Measurements from ENCODE around the gene SRPK3.
"Not testable (repeated sequence)": the region's sequence is repeated elsewhere in the genome, so short reads cannot be mapped to it uniquely, and the experiment has no call there.

SRPK3 gene

GRCh38 chrX:153807976-153808375, 27.1 kb downstream of the SRPK3 start:
- DNase-seq (ENCODE audit: low spot score): no peak

GRCh38 chrX:153812220-153812619, 31.4 kb downstream of the SRPK3 start:
- no peak for DNase-seq (ENCODE audit: low spot score)

- DNase-seq (ENCODE audit: low spot score): no peak
Observed at GRCh38 chrX:153813161-153813560, 32.3 kb downstream of the SRPK3 start.

- DNase-seq (ENCODE audit: low spot score): no peak
Observed at GRCh38 chrX:153814591-153815315, 33.9 kb downstream of the SRPK3 start.

- no peak for DNase-seq (ENCODE audit: low spot score)
Observed at GRCh38 chrX:153816831-153817690, 36.2 kb downstream of the SRPK3 start.

- not testable (repeated sequence) for DNase-seq (ENCODE audit: low spot score)
Observed at GRCh38 chrX:153818064-153818463, 37.2 kb downstream of the SRPK3 start.

- DNase-seq (ENCODE audit: low spot score): no peak
Observed at GRCh38 chrX:153818571-153819383, 37.9 kb downstream of the SRPK3 start.

GRCh38 chrX:153819384-153820040, 38.7 kb downstream of the SRPK3 start:
- DNase-seq (ENCODE audit: low spot score): no peak

GRCh38 chrX:153820601-153821000, 39.8 kb downstream of the SRPK3 start:
- DNase-seq (ENCODE audit: low spot score): no peak

- no peak for DNase-seq (ENCODE audit: low spot score)
Observed at GRCh38 chrX:153821066-153821465, 40.2 kb downstream of the SRPK3 start.

- peak; percentile 2 for DNase-seq (ENCODE audit: low spot score)
Observed at GRCh38 chrX:153824348-153824747, 43.5 kb downstream of the SRPK3 start.

GRCh38 chrX:153825042-153825441, 44.2 kb downstream of the SRPK3 start:
- no peak for DNase-seq (ENCODE audit: low spot score)

GRCh38 chrX:153827016-153827415, 46.2 kb downstream of the SRPK3 start:
- no peak for DNase-seq (ENCODE audit: low spot score)

GRCh38 chrX:153827903-153828302, 47.1 kb downstream of the SRPK3 start:
- DNase-seq (ENCODE audit: low spot score): peak; percentile 11

GRCh38 chrX:153828308-153828707, 47.5 kb downstream of the SRPK3 start:
- DNase-seq (ENCODE audit: low spot score): peak; percentile 60

GRCh38 chrX:153828723-153829548, 48.1 kb downstream of the SRPK3 start:
- DNase-seq (ENCODE audit: low spot score): peak; percentile 49

- no peak for DNase-seq (ENCODE audit: low spot score)
Observed at GRCh38 chrX:153829549-153829798, 48.6 kb downstream of the SRPK3 start.

- no peak for DNase-seq (ENCODE audit: low spot score)
Observed at GRCh38 chrX:153829799-153830639, 49.2 kb downstream of the SRPK3 start, which contains the start of gene PDZD4. Gene PDZD4 (minus strand): TSS chrX:153830544. CDS start chrX:153830298, 246 bp downstream.

GRCh38 chrX:153830640-153831428, 50.0 kb downstream of the SRPK3 start:
- DNase-seq (ENCODE audit: low spot score): no peak

Data from hepatic stellate cell (primary cell).